WTC11 (cell line): Measurements from ENCODE around the gene ARHGEF19. TPM values are rescaled to one million over a fixed set of nuclear protein-coding genes. Genes with fewer than 3 reads are reported as not detected.

ENCODE experiments used
- ATAC-seq: fragments of 200-7000 bp; cut with Tn5 transposase; 2 replicates; pipeline ENCODE4 v1.10.0; 2021; ENCODE audit warnings: mild to moderate bottlenecking, moderate library complexity
- CTCF ChIA-PET: fragments of 300-600 bp; sonication (Branson Sonifier 250); formaldehyde crosslinking; loops from one replicate; lab custom pipeline; 2021; ENCODE audit warnings: antibody characterized with exemption; lab: Charles Lee
- POLR2A ChIA-PET: fragments of 350-600 bp; sonication (Branson Sonifier 250); formaldehyde crosslinking; loops from one replicate; lab custom pipeline; 2021; ENCODE audit warnings: antibody characterized with exemption; lab: Charles Lee
- DNase-seq: peaks from one replicate; pipeline ENCODE4 v3.0.0; 2021; ENCODE audit warnings: low spot score
- H3K27ac Mint-ChIP-seq: 2 replicates; pipeline ENCODE4 v1.8.0; 2021; ENCODE audit warnings: mixed read lengths
- H3K27me3 Mint-ChIP-seq: 2 replicates; pipeline ENCODE4 v1.8.0; 2021; ENCODE audit warnings: low read depth, mild to moderate bottlenecking, moderate library complexity, mixed read lengths
- H3K36me3 Mint-ChIP-seq: 2 replicates; pipeline ENCODE4 v1.8.0; 2021; ENCODE audit warnings: mixed read lengths
- H3K4me1 Mint-ChIP-seq: 2 replicates; pipeline ENCODE4 v1.8.0; 2022; ENCODE audit warnings: mixed read lengths
- H3K4me3 Mint-ChIP-seq: 2 replicates; pipeline ENCODE4 v1.8.0; 2021; ENCODE audit warnings: mild to moderate bottlenecking, moderate library complexity, mixed read lengths
- H3K9me3 Mint-ChIP-seq: 2 replicates; pipeline ENCODE4 v1.8.0; 2021; ENCODE audit warnings: mixed read lengths
- AR ChIP-seq: fragments of 250-450 bp; sonication (Bioruptor Pico); IDR thresholded peaks from 2 replicates; pipeline ENCODE4 v1.9.0; 2021; ENCODE audit warnings: mild to moderate bottlenecking
- ATF1 ChIP-seq: sonication (generic); formaldehyde crosslinking; IDR thresholded peaks from 2 replicates; pipeline ENCODE4 v1.8.1; 2023; ENCODE audit warnings: mild to moderate bottlenecking, moderate library complexity, missing genetic modification reagents
- CREB1 ChIP-seq: sonication (generic); formaldehyde crosslinking; IDR thresholded peaks from 2 replicates; pipeline ENCODE4 v1.8.0; 2023; ENCODE audit warnings: mild to moderate bottlenecking, missing genetic modification reagents
- ETV6 ChIP-seq: sonication (generic); formaldehyde crosslinking; IDR thresholded peaks from 2 replicates; pipeline ENCODE4 v1.8.1; 2022; ENCODE audit warnings: mild to moderate bottlenecking, missing genetic modification reagents
- FOXJ3 ChIP-seq: sonication (generic); formaldehyde crosslinking; IDR thresholded peaks from 2 replicates; pipeline ENCODE4 v1.9.0; 2021; ENCODE audit warnings: missing genetic modification reagents, mild to moderate bottlenecking, borderline replicate concordance
- FOXK1 ChIP-seq: sonication (generic); formaldehyde crosslinking; IDR thresholded peaks from 2 replicates; pipeline ENCODE4 v1.8.0; 2022; ENCODE audit warnings: mild to moderate bottlenecking, moderate library complexity, missing genetic modification reagents
- GABPB1 ChIP-seq: sonication (generic); formaldehyde crosslinking; IDR thresholded peaks from 2 replicates; pipeline ENCODE4 v1.8.1; 2023; ENCODE audit warnings: mild to moderate bottlenecking, missing genetic modification reagents
- GTF2I ChIP-seq: fragments of 250-450 bp; sonication (Bioruptor Pico); conservative IDR thresholded peaks from 2 replicates; pipeline ENCODE4 v1.4.0; 2021; ENCODE audit warnings: mild to moderate bottlenecking
- HMGXB4 ChIP-seq: sonication (generic); formaldehyde crosslinking; IDR thresholded peaks from 2 replicates; pipeline ENCODE4 v1.8.1; 2023; ENCODE audit warnings: mild to moderate bottlenecking, moderate library complexity, missing genetic modification reagents
- NFYB ChIP-seq: sonication (generic); formaldehyde crosslinking; conservative IDR thresholded peaks from 2 replicates; pipeline ENCODE4 v1.8.0; 2022; ENCODE audit warnings: low read depth, missing genetic modification reagents
- NR1H2 ChIP-seq: sonication (generic); formaldehyde crosslinking; IDR thresholded peaks from 2 replicates; pipeline ENCODE4 v1.9.0; 2021; ENCODE audit warnings: mild to moderate bottlenecking, moderate library complexity, missing genetic modification reagents
- PRRX2 ChIP-seq: fragments of 250-450 bp; sonication (Bioruptor Pico); IDR thresholded peaks from 2 replicates; pipeline ENCODE4 v1.8.0; 2021; ENCODE audit warnings: mild to moderate bottlenecking
- RORB ChIP-seq: fragments of 250-450 bp; sonication (Bioruptor Pico); IDR thresholded peaks from 2 replicates; pipeline ENCODE4 v1.9.0; 2021; ENCODE audit warnings: mild to moderate bottlenecking
- SP1 ChIP-seq: sonication (generic); formaldehyde crosslinking; conservative IDR thresholded peaks from 2 replicates; pipeline ENCODE4 v1.8.1; 2022; ENCODE audit warnings: missing genetic modification reagents
- TEAD1 ChIP-seq: sonication (generic); formaldehyde crosslinking; IDR thresholded peaks from 2 replicates; pipeline ENCODE4 v1.8.0; 2022; ENCODE audit warnings: mild to moderate bottlenecking, missing genetic modification reagents
- ZBTB21 ChIP-seq: sonication (generic); formaldehyde crosslinking; IDR thresholded peaks from 2 replicates; pipeline ENCODE4 v1.8.1; 2023; ENCODE audit warnings: mild to moderate bottlenecking, missing genetic modification reagents, borderline replicate concordance
- ZNF138 ChIP-seq: sonication (generic); formaldehyde crosslinking; conservative IDR thresholded peaks from 2 replicates; pipeline ENCODE4 v1.8.1; 2022; ENCODE audit warnings: mild to moderate bottlenecking, moderate library complexity, missing genetic modification reagents
- ZNF219 ChIP-seq: sonication (generic); formaldehyde crosslinking; IDR thresholded peaks from 2 replicates; pipeline ENCODE4 v1.8.0; 2023; ENCODE audit warnings: missing genetic modification reagents, mild to moderate bottlenecking, borderline replicate concordance
- ZNF263 ChIP-seq: sonication (generic); formaldehyde crosslinking; IDR thresholded peaks from 2 replicates; pipeline ENCODE4 v1.8.1; 2022; ENCODE audit warnings: low read depth, mild to moderate bottlenecking, moderate library complexity, missing genetic modification reagents
- ZNF396 ChIP-seq: fragments of 250-450 bp; sonication (Bioruptor Pico); IDR thresholded peaks from 2 replicates; pipeline ENCODE4 v1.8.0; 2021; ENCODE audit warnings: mild to moderate bottlenecking, moderate library complexity, borderline replicate concordance
- ZNF532 ChIP-seq: fragments of 250-450 bp; sonication (Bioruptor Pico); IDR thresholded peaks from 2 replicates; pipeline ENCODE4 v1.9.0; 2021; ENCODE audit warnings: mild to moderate bottlenecking, borderline replicate concordance
- total RNA-seq: library from RNA; stranded (reverse); gene quantifications from 3 replicates; pipeline ENCODE4 v1.2.3, GENCODE V29; 2021

ARHGEF19 gene
- total RNA-seq, 1 experiment from 2014 or later, result 53.1 TPM

GRCh38 chr1:16189921-16190621, 22.4 kb downstream of the ARHGEF19 start:
- Mint-ChIP-seq H3K27me3 (no peaks in the 10 kb centered on the region), H3K4me1 (no peaks in the 10 kb centered on the region), H3K27ac (no peak overlapping the region), H3K36me3 (no peaks in the 10 kb centered on the region), H3K4me3 (no peak overlapping the region), H3K9me3 (no peaks in the 10 kb centered on the region)
- ChIA-PET POLR2A (no interaction called here), CTCF (interaction anchor here (0.7 to 7.2 kb wide), 9 partner anchors 26 to 173 kb away, joined by 3 to 161 read pairs (median 3); partner anchors contain the start of genes EPHA2 and FAM131C)
- ATAC-seq (no peak), DNase-seq (no peak)
- TF ChIP-seq ZNF263 (no peak), RORB (CRISPR knock-in tag) (no peak), HMGXB4 (CRISPR knock-in tag) (no peak), NFYB (no peak), SP1 (CRISPR knock-in tag) (no peak)

- POLR2A ChIA-PET, result no interaction called here
- no peaks in the 10 kb centered on the region for H3K9me3 Mint-ChIP-seq
Observed at GRCh38 chr1:16189003-16189402, 23.4 kb downstream of the ARHGEF19 start.

More at GRCh38 chr1:16189003-16189402, 23.4 kb downstream of the ARHGEF19 start:
- Mint-ChIP-seq H3K36me3 (no peaks in the 10 kb centered on the region), H3K4me1 (no peaks in the 10 kb centered on the region), H3K4me3 (no peak overlapping the region), H3K27ac (no peak overlapping the region), H3K27me3 (no peaks in the 10 kb centered on the region)
- TF ChIP-seq ZNF396 (CRISPR knock-in tag) (no peak), ZNF219 (CRISPR knock-in tag) (no peak), GTF2I (no peak), FOXK1 (CRISPR knock-in tag) (no peak), PRRX2 (no peak), FOXJ3 (CRISPR knock-in tag) (no peak), NR1H2 (CRISPR knock-in tag) (no peak), NFYB (no peak), CREB1 (no peak), TEAD1 (CRISPR knock-in tag) (no peak), ATF1 (CRISPR knock-in tag) (no peak), ZBTB21 (CRISPR knock-in tag) (no peak), ZNF532 (CRISPR knock-in tag) (no peak), ZNF138 (CRISPR knock-in tag) (no peak), RORB (CRISPR knock-in tag) (no peak), ETV6 (CRISPR knock-in tag) (no peak), GABPB1 (CRISPR knock-in tag) (no peak), AR (CRISPR knock-in tag) (no peak)
- CTCF ChIA-PET, result interaction anchor here (1.1 to 7.2 kb wide), 7 partner anchors 18 to 174 kb away, joined by 3 to 161 read pairs (median 9); partner anchors contain the start of genes EPHA2 and FAM131C
- DNase-seq (no peak), ATAC-seq (no peak)
